ENCODE measurements around the gene TOR4A. TPM values are rescaled to one million over a fixed set of nuclear protein-coding genes. Genes with fewer than 3 reads are reported as not detected.

The TOR4A gene
- total and polyA plus RNA-seq, 9 of the 15 experiments (the other 6 are each of a cell fraction or from before 2014, with no cell fraction given), result 3.9 to 49.2 (median 8.8) TPM

GRCh38 chr9:137311986-137312851 lies 34.7 kb downstream of the TOR4A start (continued):
- TF ChIP-seq MGA (IDR thresholded peaks at IDR 0.05), result no peak
- no peak for TF ChIP-seq RBM15 (IDR thresholded peaks at IDR 0.05; ENCODE audit: insufficient read depth, low read length)
- TF ChIP-seq ZNF449 (CRISPR knock-in tag; IDR thresholded peaks at IDR 0.05), result no peak
- no peak for TF ChIP-seq E2F8 (IDR thresholded peaks at IDR 0.05; ENCODE audit: low read depth, partially characterized antibody)
